HL-60 (cell line): ENCODE measurements around the gene PIK3CD.

Experiments used
- DNase-seq, 2 experiments: peaks; one replicate each; pipeline ENCODE4 v3.0.0-alpha.2; 2010 to 2020; ENCODE audit warnings: low read depth in 1 of 2, low spot score in 1 of 2
- H3K27ac ChIP-seq: fragments of 250-450 bp; sonication (Bioruptor Pico); replicated peaks from 2 replicates; pipeline ENCODE4 v1.5.1; 2020; ENCODE audit warnings: mild to moderate bottlenecking, moderate library complexity
- H3K27me3 ChIP-seq: fragments of 250-450 bp; sonication (Bioruptor Pico); 2 replicates; pipeline ENCODE4 v1.5.1; 2021; ENCODE audit warnings: mild to moderate bottlenecking, moderate library complexity; ENCODE audit not compliant: insufficient read depth, poor library complexity, severe bottlenecking
- H3K4me3 ChIP-seq: replicated peaks from 2 replicates; pipeline ENCODE4 v1.5.1; 2011; ENCODE audit warnings: mild to moderate bottlenecking, control low read depth, low read length; ENCODE audit not compliant: insufficient read depth
- CTCF ChIP-seq: IDR thresholded peaks from one replicate; pipeline ENCODE4 v1.5.1; 2011; ENCODE audit warnings: low read length, control low read depth, inconsistent platforms; ENCODE audit not compliant: insufficient read depth
- GABPA ChIP-seq: IDR thresholded peaks from 2 replicates; pipeline ENCODE4 v1.6.1; 2012; ENCODE audit warnings: low read depth
- POLR2AphosphoS5 ChIP-seq: IDR thresholded peaks from 2 replicates; pipeline ENCODE4 v1.6.1; 2012; ENCODE audit warnings: low read depth
- REST ChIP-seq: IDR thresholded peaks from 2 replicates; pipeline ENCODE4 v1.6.1; 2012; ENCODE audit warnings: low read depth; ENCODE audit not compliant: insufficient replicate concordance
- SPI1 ChIP-seq: IDR thresholded peaks from 2 replicates; pipeline ENCODE4 v1.6.1; 2012; ENCODE audit warnings: low read depth, mild to moderate bottlenecking, borderline replicate concordance

The PIK3CD gene

GRCh38 chr1:9720785-9721605, 69.5 kb downstream of the PIK3CD start:
- Histone ChIP-seq H3K27ac (no peak overlapping the region), H3K27me3 (no peaks in the 10 kb centered on the region), H3K4me3 (no peak overlapping the region)
- no peak for DNase-seq
- TF ChIP-seq CTCF: no peak
- TF ChIP-seq GABPA: no peak
- no peak for TF ChIP-seq REST
- no peak for TF ChIP-seq SPI1
- no peak for TF ChIP-seq POLR2AphosphoS5

- Histone ChIP-seq H3K27ac (no peak overlapping the region), H3K27me3 (no peaks in the 10 kb centered on the region), H3K4me3 (no peak overlapping the region)
- TF ChIP-seq CTCF (peak; percentile 15), GABPA (no peak)
- no peak for DNase-seq
These were observed 70.3 kb downstream of the PIK3CD start for GRCh38 chr1:9721606-9722377.

- Histone ChIP-seq H3K4me3 (no peak overlapping the region), H3K27ac (no peak overlapping the region), H3K27me3 (no peaks in the 10 kb centered on the region)
- TF ChIP-seq GABPA: no peak
- TF ChIP-seq REST: no peak
- TF ChIP-seq POLR2AphosphoS5: peak; percentile 21; the same call in 1 of the 2 replicates
- no peak for TF ChIP-seq SPI1
- no peak for TF ChIP-seq CTCF
- DNase-seq: no peak
These were observed 70.8 kb downstream of the PIK3CD start for GRCh38 chr1:9722378-9722749.
